Activated T-helper 17 cell treated with anti-CD3 and anti-CD28 coated beads, Interleukin-2, amount 50 U/mL, for 72 hours (primary cell): Measurements from ENCODE around the gene B3GAT1. TPM values are rescaled to one million over a fixed set of nuclear protein-coding genes. Genes with fewer than 3 reads are reported as not detected.
A peak's percentile ranks its signal among the peaks of the same experiment; 100 is the strongest.

Experiments
- ATAC-seq: fragments of 150-1000 bp; cut with Tn5 transposase; replicated peaks from 2 replicates; pipeline ENCODE4 v1.10.0; 2021; ENCODE audit warnings: mild to moderate bottlenecking, moderate library complexity
- H3K27ac Mint-ChIP-seq: one replicate; pipeline ENCODE4 v1.8.0; 2022; ENCODE audit warnings: mixed read lengths
- H3K27me3 Mint-ChIP-seq: one replicate; pipeline ENCODE4 v1.8.0; 2022; ENCODE audit warnings: mixed read lengths
- H3K36me3 Mint-ChIP-seq: one replicate; pipeline ENCODE4 v1.8.0; 2022; ENCODE audit warnings: low read depth, mild to moderate bottlenecking, mixed read lengths
- H3K4me1 Mint-ChIP-seq: one replicate; pipeline ENCODE4 v1.8.0; 2022; ENCODE audit warnings: mixed read lengths
- H3K4me3 Mint-ChIP-seq: one replicate; pipeline ENCODE4 v1.8.0; 2022; ENCODE audit warnings: mild to moderate bottlenecking, mixed read lengths
- H3K9me3 Mint-ChIP-seq: one replicate; pipeline ENCODE4 v1.8.0; 2022; ENCODE audit warnings: mixed read lengths
- total RNA-seq, 2 donors: library from RNA; stranded (reverse); gene quantifications; one replicate each; pipeline ENCODE4 v1.2.3, GENCODE V29; 2022

B3GAT1 gene
- total RNA-seq, 2 donors from 2014 or later = 0.16 to 0.17 TPM

- Mint-ChIP-seq H3K36me3 (no peaks in the 10 kb centered on the region), H3K27ac (no peak overlapping the region), H3K27me3 (no peaks in the 10 kb centered on the region), H3K4me3 (no peak overlapping the region), H3K9me3 (no peaks in the 10 kb centered on the region), H3K4me1 (no peaks in the 10 kb centered on the region)
- ATAC-seq = no peak
These were observed 69.3 kb downstream of the B3GAT1 start for GRCh38 chr11:134342572-134343340.

- no peaks in the 10 kb centered on the region for H3K27me3 Mint-ChIP-seq
- ATAC-seq = no peak
- no peaks in the 10 kb centered on the region for H3K36me3 Mint-ChIP-seq
- H3K9me3 Mint-ChIP-seq = no peaks in the 10 kb centered on the region
- no peaks in the 10 kb centered on the region for H3K4me1 Mint-ChIP-seq
- H3K27ac Mint-ChIP-seq = no peak overlapping the region
- no peak overlapping the region for H3K4me3 Mint-ChIP-seq
These were observed 70.1 kb downstream of the B3GAT1 start for GRCh38 chr11:134341805-134342571.

GRCh38 chr11:134340354-134340964 is 71.6 kb downstream of the B3GAT1 start:
- no peak overlapping the region for H3K4me3 Mint-ChIP-seq
- no peaks in the 10 kb centered on the region for H3K4me1 Mint-ChIP-seq
- H3K36me3 Mint-ChIP-seq = no peaks in the 10 kb centered on the region
- no peaks in the 10 kb centered on the region for H3K27me3 Mint-ChIP-seq
- no peaks in the 10 kb centered on the region for H3K9me3 Mint-ChIP-seq
- H3K27ac Mint-ChIP-seq = no peak overlapping the region
- ATAC-seq = no peak

DNA sequence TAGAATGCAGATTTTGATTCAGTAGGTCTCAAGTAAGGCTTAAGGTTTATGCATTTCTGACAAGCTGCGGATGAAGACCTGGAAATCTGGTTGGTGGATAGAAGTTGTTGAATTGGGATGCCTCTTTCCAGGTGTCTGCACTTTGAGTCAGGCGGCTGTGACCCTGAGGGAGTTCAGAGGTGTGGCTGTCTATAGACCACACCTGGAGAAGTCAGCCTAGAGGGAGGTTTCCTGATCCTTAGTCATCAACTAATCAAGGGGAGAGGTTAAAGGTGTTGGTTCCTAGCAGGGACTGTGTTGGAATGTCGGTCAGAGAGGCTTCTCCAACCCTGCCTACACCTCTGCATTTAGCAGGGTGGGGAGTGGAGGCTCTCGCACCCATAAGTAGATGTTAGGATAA is 72.3 kb downstream of the B3GAT1 start:
- no peak overlapping the region for H3K4me3 Mint-ChIP-seq
- H3K4me1 Mint-ChIP-seq = no peaks in the 10 kb centered on the region
- H3K27ac Mint-ChIP-seq = no peak overlapping the region
- no peak for ATAC-seq
- H3K27me3 Mint-ChIP-seq = no peaks in the 10 kb centered on the region
- H3K36me3 Mint-ChIP-seq = no peaks in the 10 kb centered on the region
- no peaks in the 10 kb centered on the region for H3K9me3 Mint-ChIP-seq

GRCh38 chr11:134338654-134339053 is 73.4 kb downstream of the B3GAT1 start:
- no peaks in the 10 kb centered on the region for H3K27me3 Mint-ChIP-seq
- ATAC-seq = no peak
- no peaks in the 10 kb centered on the region for H3K36me3 Mint-ChIP-seq
- no peaks in the 10 kb centered on the region for H3K9me3 Mint-ChIP-seq
- no peak overlapping the region for H3K27ac Mint-ChIP-seq
- H3K4me1 Mint-ChIP-seq = no peaks in the 10 kb centered on the region
- no peak overlapping the region for H3K4me3 Mint-ChIP-seq

DNA sequence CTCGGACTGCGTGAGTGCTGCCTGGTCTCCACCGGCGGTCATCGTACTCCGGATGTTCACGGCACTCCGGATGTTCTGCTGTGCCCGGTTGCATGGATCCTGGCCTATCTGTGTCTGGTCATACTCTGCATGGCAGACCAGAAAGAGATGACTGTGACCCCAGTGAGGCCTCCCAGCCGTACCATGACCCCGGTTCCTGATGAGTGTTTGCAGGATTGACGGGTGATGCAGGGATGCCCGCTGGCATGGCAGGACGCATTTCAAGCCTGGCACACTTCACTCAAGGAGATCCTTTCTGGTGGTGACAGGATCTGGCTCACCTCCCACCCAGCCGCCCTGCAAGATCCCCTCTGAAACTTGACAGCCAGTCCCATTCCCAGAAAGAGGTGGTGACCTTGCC is 74.0 kb downstream of the B3GAT1 start:
- Mint-ChIP-seq H3K4me1 (no peaks in the 10 kb centered on the region), H3K9me3 (no peaks in the 10 kb centered on the region), H3K27me3 (no peaks in the 10 kb centered on the region), H3K4me3 (no peak overlapping the region), H3K36me3 (no peaks in the 10 kb centered on the region), H3K27ac (no peak overlapping the region)
- no peak for ATAC-seq

DNA sequence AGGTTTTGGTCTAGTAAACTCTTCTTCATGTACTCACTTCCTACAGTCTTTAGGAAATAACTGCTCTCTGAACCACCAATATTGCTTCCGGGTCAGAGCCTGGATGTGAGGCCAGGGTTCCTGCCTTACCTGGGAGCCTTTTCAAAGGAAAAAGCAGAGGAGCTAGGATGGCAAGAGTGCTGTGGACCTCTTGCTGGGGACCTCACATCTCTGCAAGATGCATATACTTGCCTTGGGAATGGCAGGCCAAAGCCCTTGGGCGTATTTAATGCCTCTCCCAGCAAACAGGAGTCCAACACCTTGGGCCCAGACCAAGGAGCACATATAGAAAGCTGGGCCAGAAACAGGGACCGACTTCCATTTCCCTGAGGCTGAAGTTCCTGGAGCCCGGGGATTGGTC is 75.0 kb downstream of the B3GAT1 start:
- Mint-ChIP-seq H3K4me1 (no peaks in the 10 kb centered on the region), H3K4me3 (no peak overlapping the region)

GRCh38 chr11:134334796-134335571 is 77.1 kb downstream of the B3GAT1 start:
- Mint-ChIP-seq H3K36me3 (no peaks in the 10 kb centered on the region), H3K27ac (no peak overlapping the region), H3K4me3 (no peak overlapping the region), H3K9me3 (no peaks in the 10 kb centered on the region), H3K4me1 (no peaks in the 10 kb centered on the region), H3K27me3 (no peaks in the 10 kb centered on the region)
- ATAC-seq = no peak

More for the DNA sequence above, 75.0 kb downstream of the B3GAT1 start:
- H3K27ac Mint-ChIP-seq = no peak overlapping the region
- no peaks in the 10 kb centered on the region for H3K36me3 Mint-ChIP-seq
- ATAC-seq = no peak
- H3K9me3 Mint-ChIP-seq = no peaks in the 10 kb centered on the region
- H3K27me3 Mint-ChIP-seq = no peaks in the 10 kb centered on the region

GRCh38 chr11:134333946-134334345 is 78.1 kb downstream of the B3GAT1 start:
- Mint-ChIP-seq H3K36me3 (no peaks in the 10 kb centered on the region), H3K27ac (no peak overlapping the region), H3K4me1 (no peaks in the 10 kb centered on the region), H3K27me3 (no peaks in the 10 kb centered on the region), H3K9me3 (no peaks in the 10 kb centered on the region), H3K4me3 (no peak overlapping the region)
- ATAC-seq = no peak

GRCh38 chr11:134333312-134333711 is 78.7 kb downstream of the B3GAT1 start:
- Mint-ChIP-seq H3K36me3 (no peaks in the 10 kb centered on the region), H3K9me3 (no peaks in the 10 kb centered on the region), H3K27me3 (no peaks in the 10 kb centered on the region), H3K4me3 (peak overlapping the region; percentile 81), H3K27ac (no peak overlapping the region), H3K4me1 (no peaks in the 10 kb centered on the region)
- no peak for ATAC-seq

GRCh38 chr11:134332782-134333181 is 79.3 kb downstream of the B3GAT1 start:
- Mint-ChIP-seq H3K4me3 (peak overlapping the region; percentile 81), H3K27me3 (no peaks in the 10 kb centered on the region), H3K4me1 (no peaks in the 10 kb centered on the region), H3K9me3 (no peaks in the 10 kb centered on the region), H3K36me3 (no peaks in the 10 kb centered on the region), H3K27ac (no peak overlapping the region)
- ATAC-seq = no peak

DNA sequence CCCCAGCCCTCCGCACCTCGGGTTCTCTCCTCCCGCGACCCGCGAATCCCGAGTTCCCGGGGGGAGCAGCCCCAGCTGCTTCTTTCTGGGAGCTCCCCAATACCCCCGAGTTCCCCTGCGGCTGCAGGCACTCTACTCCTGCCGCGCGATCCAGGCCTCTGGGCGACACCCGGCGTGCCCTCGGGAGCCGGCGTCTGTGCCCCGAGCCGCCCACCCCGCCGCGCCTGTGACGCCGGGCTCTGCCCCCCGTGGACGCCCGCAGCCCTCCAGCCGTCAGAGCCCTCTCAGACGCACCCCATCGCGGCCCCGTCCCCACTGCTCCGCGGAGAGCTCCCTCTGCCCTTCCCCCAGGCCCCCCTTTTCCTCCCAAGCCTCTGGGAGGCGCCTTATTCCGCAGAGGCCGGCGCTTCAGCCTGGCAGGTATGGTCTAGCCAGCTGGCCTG is 79.8 kb downstream of the B3GAT1 start:
- Mint-ChIP-seq H3K27ac (no peak overlapping the region), H3K9me3 (no peaks in the 10 kb centered on the region), H3K4me3 (peak overlapping the region; percentile 81), H3K4me1 (no peaks in the 10 kb centered on the region), H3K27me3 (no peaks in the 10 kb centered on the region), H3K36me3 (no peaks in the 10 kb centered on the region)
- peak; percentile 44 for ATAC-seq

- H3K36me3 Mint-ChIP-seq = no peaks in the 10 kb centered on the region
- no peaks in the 10 kb centered on the region for H3K4me1 Mint-ChIP-seq
- peak within 1 kb of the TSS; percentile 81 for H3K4me3 Mint-ChIP-seq
- no peaks in the 10 kb centered on the region for H3K9me3 Mint-ChIP-seq
- no peaks in the 10 kb centered on the region for H3K27me3 Mint-ChIP-seq
- no peak within 1 kb of the TSS for H3K27ac Mint-ChIP-seq
- peak; percentile 97 for ATAC-seq
These were observed 80.5 kb downstream of the B3GAT1 start, which contains the start of gene GLB1L2 for GRCh38 chr11:134331354-134332188. Gene GLB1L2, plus strand, starts transcription at chr11:134331988. Its CDS starts 74 bp downstream, at chr11:134332062.
